Measurements from ENCODE around the gene OR4C45. TPM values are rescaled to one million over a fixed set of nuclear protein-coding genes. Genes with fewer than 3 reads are reported as not detected.
"Not testable (repeated sequence)": the region's sequence is repeated elsewhere in the genome, so short reads cannot be mapped to it uniquely, and the experiment has no call there.

OR4C45 gene
- total RNA-seq, 1 experiment from 2014 or later = not detected

- Histone ChIP-seq H4K20me1 (ENCODE audit: insufficient read depth) (no peaks in the 10 kb centered on the region), H3K79me2 (ENCODE audit: insufficient read depth, low read length) (no peaks in the 10 kb centered on the region), H2AFZ (ENCODE audit: low read depth, low read length, poor library complexity, severe bottlenecking) (no peak overlapping the region), H3K27ac (ENCODE audit: low read depth, low read length) (no peak overlapping the region), H3K9ac (ENCODE audit: low read length) (no peak overlapping the region), H3K4me2 (ENCODE audit: low read length) (no peak overlapping the region), H3K4me3 (replicated peaks in 1 of 2; ENCODE audit: low read depth in 1 of 2, low read length in 2 of 2) (no peak overlapping the region), H3K4me1 (ENCODE audit: control insufficient read depth in 1 of 2, insufficient read depth in 2 of 2, low read length in 2 of 2) (no peaks in the 10 kb centered on the region), H3K9me3 (ENCODE audit: control insufficient read depth in 1 of 2, insufficient read depth in 1 of 2, low read depth in 1 of 2, low read length in 2 of 2) (peaks cover 0 to 5% of the 10 kb centered on the region in 2 experiments; a peak in 2 of 4 replicates), H3K9me2 (ENCODE audit: insufficient read depth) (no peaks in the 10 kb centered on the region), H3K36me3 (ENCODE audit: control insufficient read depth in 1 of 2, insufficient read depth in 2 of 2, low read length in 2 of 2) (no peaks in the 10 kb centered on the region), H3K27me3 (ENCODE audit: insufficient read depth, low read length) (no peaks in the 10 kb centered on the region)
- ATAC-seq (no peak), DNase-seq (ENCODE audit: low read depth, low spot score) (no peak)
- POLR2A ChIA-PET = no interaction called here
- BruUV-seq (replicated peaks) = no TSS peak
- RAD21 ChIA-PET (ENCODE audit: low non-redundant PET in 1 of 2, low total read pairs in 2 of 2, uncharacterized antibody in 2 of 2, unreplicated experiment in 2 of 2) = no interaction called here
- TF ChIP-seq ZBTB33 (IDR thresholded peaks at IDR 0.05; ENCODE audit: extremely low read depth, insufficient replicate concordance, low read length) = no peak
- TF ChIP-seq POLR2AphosphoS5 (IDR thresholded peaks at IDR 0.05; ENCODE audit: low read depth, low read length) = no peak
- no peak for TF ChIP-seq SP1 (IDR thresholded peaks at IDR 0.05; ENCODE audit: low read depth)
- no peak for TF ChIP-seq ATF3 (IDR thresholded peaks at IDR 0.05)
- TF ChIP-seq EZH2phosphoT487 (IDR thresholded peaks at IDR 0.05; ENCODE audit: borderline replicate concordance) = no peak
- no peak for TF ChIP-seq CEBPB (IDR thresholded peaks at IDR 0.05; ENCODE audit: low read depth)
- no peak for TF ChIP-seq SRF (IDR thresholded peaks at IDR 0.05; ENCODE audit: low read depth)
- no peak for TF ChIP-seq EGR1 (IDR thresholded peaks at IDR 0.05; ENCODE audit: low read depth)
- no peak for TF ChIP-seq SIN3A (IDR thresholded peaks at IDR 0.05; ENCODE audit: low read depth)
- no peak for TF ChIP-seq RAD21 (IDR thresholded peaks at IDR 0.05; ENCODE audit: low read depth)
- TF ChIP-seq JUND (IDR thresholded peaks at IDR 0.05) = no peak
- TF ChIP-seq MAX (IDR thresholded peaks at IDR 0.05) = no peak
- TF ChIP-seq FOSL1 (IDR thresholded peaks at IDR 0.05; ENCODE audit: low read depth) = no peak
- no peak for TF ChIP-seq TCF7L2 (IDR thresholded peaks at IDR 0.05; ENCODE audit: borderline replicate concordance, extremely low read depth, insufficient read depth, insufficient read length)
- no peak for TF ChIP-seq YY1 (IDR thresholded peaks at IDR 0.05; ENCODE audit: extremely low read depth, insufficient replicate concordance, low read depth, low read length)
- no peak for TF ChIP-seq REST (IDR thresholded peaks at IDR 0.05; ENCODE audit: low read depth)
- TF ChIP-seq ZNF274 (IDR thresholded peaks at IDR 0.05; ENCODE audit: low read depth, low read length) = no peak
- no peak for TF ChIP-seq CBX3 (IDR thresholded peaks at IDR 0.05; ENCODE audit: low read depth)
- CTCF ChIA-PET = no interaction called here
- intact Hi-C loops (cut with micrococcal nuclease) = no loop called here
These were observed 45.3 kb downstream of the OR4C45 start for GRCh38 chr11:50078001-50078400.

- intact Hi-C loops (cut with micrococcal nuclease); H3K9me3 ChIP-seq (ENCODE audit: control insufficient read depth in 1 of 2, insufficient read depth in 1 of 2, low read depth in 1 of 2, low read length in 2 of 2); H3K4me2 ChIP-seq (ENCODE audit: low read length); CTCF ChIA-PET; H3K36me3 ChIP-seq (ENCODE audit: control insufficient read depth in 1 of 2, insufficient read depth in 2 of 2, low read length in 2 of 2); BruUV-seq (replicated peaks); ATAC-seq; H2AFZ ChIP-seq (ENCODE audit: low read depth, low read length, poor library complexity, severe bottlenecking); DNase-seq (ENCODE audit: low read depth, low spot score); H3K27ac ChIP-seq (ENCODE audit: low read depth, low read length); H3K4me1 ChIP-seq (ENCODE audit: control insufficient read depth in 1 of 2, insufficient read depth in 2 of 2, low read length in 2 of 2); H3K9me2 ChIP-seq (ENCODE audit: insufficient read depth); H3K4me3 ChIP-seq (replicated peaks in 1 of 2; ENCODE audit: low read depth in 1 of 2, low read length in 2 of 2); H4K20me1 ChIP-seq (ENCODE audit: insufficient read depth); POLR2A ChIA-PET; RAD21 ChIA-PET (ENCODE audit: low non-redundant PET in 1 of 2, low total read pairs in 2 of 2, uncharacterized antibody in 2 of 2, unreplicated experiment in 2 of 2); H3K79me2 ChIP-seq (ENCODE audit: insufficient read depth, low read length); H3K9ac ChIP-seq (ENCODE audit: low read length); H3K27me3 ChIP-seq (ENCODE audit: insufficient read depth, low read length): not testable (repeated sequence)
These were observed 46.3 kb downstream of the OR4C45 start for GRCh38 chr11:50078946-50079345.

All from HCT116 (cell line).